B cell (primary cell): ENCODE results near the gene RASGRP2.

Experiments
- CTCF ChIP-seq: fragments of 200-600 bp; IDR thresholded peaks from one replicate; pipeline ENCODE4 v1.8.0; 2022; ENCODE audit warnings: antibody characterized with exemption, mild to moderate bottlenecking
- EZH2 ChIP-seq: IDR thresholded peaks from 2 replicates; pipeline ENCODE4 v1.6.1; 2012; ENCODE audit warnings: borderline replicate concordance, low read depth, mild to moderate bottlenecking, moderate library complexity, low read length; ENCODE audit not compliant: insufficient read depth, poor library complexity, severe bottlenecking

GRCh38 chr11:64777449-64778222 is 33.7 kb upstream of the RASGRP2 start:
- TF ChIP-seq CTCF (no peak), EZH2 (no peak)
